ENCODE results near the gene ADAM10. TPM values are rescaled to one million over a fixed set of nuclear protein-coding genes. Genes with fewer than 3 reads are reported as not detected.

ADAM10 gene
- total and polyA plus RNA-seq, 7 donors: 7.9 to 37.9 (median 33.1) TPM

DNA sequence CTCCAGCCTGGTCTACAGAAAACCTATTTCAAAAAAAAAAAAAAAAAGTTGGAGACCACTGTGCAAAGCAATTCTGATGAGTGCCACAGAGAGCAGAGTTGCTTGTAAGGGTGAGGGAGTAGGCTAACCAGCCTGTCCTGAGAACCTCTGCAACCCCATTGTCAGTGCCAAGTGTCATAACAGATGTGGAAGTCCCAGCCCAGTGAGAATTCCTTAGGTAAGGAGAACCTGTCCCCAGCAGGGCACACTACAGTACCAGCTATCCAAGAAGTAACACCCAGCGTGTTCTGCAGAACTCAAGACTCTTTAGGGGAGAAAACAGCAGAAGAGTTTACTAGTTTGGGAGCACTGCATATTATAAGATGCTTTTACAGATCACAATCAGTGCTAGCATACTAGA, 161.4 kb downstream of the ADAM10 start:
- no peak overlapping the region for H3K27ac ChIP-seq
- no peak for DNase-seq
- no peaks in the 10 kb centered on the region for H3K9me3 ChIP-seq
- peak in 3 of 4 donors; percentile 19 to 59 (median 47) for ATAC-seq
- 29 to 55% (median 34%) methylated on average over 1 of the region's 1 CpG for WGBS, 3 donors
- no peak overlapping the region for H3K4me3 ChIP-seq
- no peaks in the 10 kb centered on the region for H3K4me1 ChIP-seq
- TF ChIP-seq, protein P1, sequence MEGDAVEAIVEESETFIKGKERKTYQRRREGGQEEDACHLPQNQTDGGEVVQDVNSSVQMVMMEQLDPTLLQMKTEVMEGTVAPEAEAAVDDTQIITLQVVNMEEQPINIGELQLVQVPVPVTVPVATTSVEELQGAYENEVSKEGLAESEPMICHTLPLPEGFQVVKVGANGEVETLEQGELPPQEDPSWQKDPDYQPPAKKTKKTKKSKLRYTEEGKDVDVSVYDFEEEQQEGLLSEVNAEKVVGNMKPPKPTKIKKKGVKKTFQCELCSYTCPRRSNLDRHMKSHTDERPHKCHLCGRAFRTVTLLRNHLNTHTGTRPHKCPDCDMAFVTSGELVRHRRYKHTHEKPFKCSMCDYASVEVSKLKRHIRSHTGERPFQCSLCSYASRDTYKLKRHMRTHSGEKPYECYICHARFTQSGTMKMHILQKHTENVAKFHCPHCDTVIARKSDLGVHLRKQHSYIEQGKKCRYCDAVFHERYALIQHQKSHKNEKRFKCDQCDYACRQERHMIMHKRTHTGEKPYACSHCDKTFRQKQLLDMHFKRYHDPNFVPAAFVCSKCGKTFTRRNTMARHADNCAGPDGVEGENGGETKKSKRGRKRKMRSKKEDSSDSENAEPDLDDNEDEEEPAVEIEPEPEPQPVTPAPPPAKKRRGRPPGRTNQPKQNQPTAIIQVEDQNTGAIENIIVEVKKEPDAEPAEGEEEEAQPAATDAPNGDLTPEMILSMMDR (IDR thresholded peaks at IDR 0.05): no peak
- peaks cover 0 to 3% (median 0%) of the 10 kb centered on the region in 3 donors for H3K27me3 ChIP-seq (ENCODE audit: insufficient read depth in 3 of 3, low read length in 2 of 3)
- no peaks in the 10 kb centered on the region for H3K36me3 ChIP-seq (ENCODE audit: insufficient read depth in 1 of 2, low read depth in 1 of 2)
- intact Hi-C loops (cut with DNase I): no loop called here

DNA sequence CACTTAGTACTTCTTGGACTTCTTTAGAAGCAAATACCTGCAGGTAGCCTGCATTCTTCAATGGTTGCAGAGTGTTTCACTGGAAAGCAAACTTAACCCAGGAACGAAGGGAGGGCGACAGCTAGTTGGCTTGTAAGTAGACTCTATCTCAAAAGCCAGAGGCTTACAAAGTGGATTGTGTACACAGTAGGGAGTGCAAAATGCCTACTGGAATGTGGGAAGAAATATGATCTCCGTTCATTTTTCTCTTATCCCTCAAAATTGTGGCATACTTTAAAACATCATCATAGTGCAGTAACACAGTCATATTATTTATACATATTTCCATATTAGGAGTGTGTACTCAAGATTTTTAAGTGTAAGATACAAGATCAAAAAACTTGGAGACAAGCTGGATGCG, 162.0 kb downstream of the ADAM10 start:
- intact Hi-C loops (cut with DNase I): no loop called here
- TF ChIP-seq, protein P1 (IDR thresholded peaks at IDR 0.05): no peak
- DNase-seq: no peak
- H3K9me3 ChIP-seq: peaks cover 3% of the 10 kb centered on the region
- H3K36me3 ChIP-seq (ENCODE audit: insufficient read depth in 1 of 2, low read depth in 1 of 2): no peaks in the 10 kb centered on the region
- H3K27me3 ChIP-seq (ENCODE audit: insufficient read depth in 3 of 3, low read length in 2 of 3): peaks cover 0 to 3% (median 0%) of the 10 kb centered on the region in 3 donors
- 85 to 87% (median 85%) methylated on average over 4 of the region's 4 CpGs for WGBS, 3 donors
- no peak overlapping the region for H3K4me3 ChIP-seq
- no peaks in the 10 kb centered on the region for H3K4me1 ChIP-seq
- no peak overlapping the region for H3K27ac ChIP-seq
- ATAC-seq: no peak

DNA sequence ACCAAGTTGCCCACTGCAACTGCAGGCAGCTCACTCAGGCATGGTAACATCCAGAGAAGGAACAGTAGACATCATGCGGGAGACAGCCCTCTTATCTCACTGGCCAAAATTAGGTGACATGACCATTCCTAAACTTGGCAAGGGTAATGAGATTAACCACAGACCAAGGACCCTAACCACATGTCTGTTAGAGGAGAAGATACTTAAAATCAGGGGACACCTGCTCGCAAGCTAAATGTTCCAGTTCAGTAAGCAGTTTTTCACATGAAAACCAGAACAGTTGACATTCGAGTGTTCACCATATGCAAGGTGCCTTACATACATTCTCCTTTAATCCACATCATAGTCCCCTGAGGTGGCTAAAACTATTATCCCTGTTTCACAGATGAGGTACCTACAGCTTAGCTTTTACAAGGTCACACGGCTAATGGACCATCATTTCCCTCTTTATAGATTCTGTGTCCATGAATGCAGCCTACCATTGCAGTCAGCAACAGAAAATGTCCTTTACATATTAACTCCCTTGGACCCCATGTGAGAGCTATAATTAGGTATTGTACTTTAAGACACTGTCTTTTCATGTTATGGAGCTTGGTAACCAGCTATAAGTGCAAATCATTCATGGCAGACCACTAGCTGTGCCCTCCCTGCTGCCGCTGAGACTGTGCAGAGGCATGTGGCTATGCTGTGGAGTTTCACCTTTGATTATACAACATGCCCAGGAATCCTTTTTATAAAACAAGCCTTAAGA, 163.6 kb downstream of the ADAM10 start:
- intact Hi-C loops (cut with DNase I): no loop called here
- H3K4me1 ChIP-seq: no peaks in the 10 kb centered on the region
- no peak overlapping the region for H3K4me3 ChIP-seq
- H3K9me3 ChIP-seq: peaks cover 3% of the 10 kb centered on the region
- no peak for ATAC-seq
- no peak for DNase-seq
- no peaks in the 10 kb centered on the region for H3K36me3 ChIP-seq (ENCODE audit: insufficient read depth in 1 of 2, low read depth in 1 of 2)
- H3K27me3 ChIP-seq (ENCODE audit: insufficient read depth in 3 of 3, low read length in 2 of 3): peaks cover 0 to 3% (median 0%) of the 10 kb centered on the region in 3 donors
- H3K27ac ChIP-seq: no peak overlapping the region
- 91 to 92% (median 91%) methylated on average over 5 of the region's 5 CpGs for WGBS, 3 donors
- TF ChIP-seq, protein P1 (IDR thresholded peaks at IDR 0.05): no peak

DNA sequence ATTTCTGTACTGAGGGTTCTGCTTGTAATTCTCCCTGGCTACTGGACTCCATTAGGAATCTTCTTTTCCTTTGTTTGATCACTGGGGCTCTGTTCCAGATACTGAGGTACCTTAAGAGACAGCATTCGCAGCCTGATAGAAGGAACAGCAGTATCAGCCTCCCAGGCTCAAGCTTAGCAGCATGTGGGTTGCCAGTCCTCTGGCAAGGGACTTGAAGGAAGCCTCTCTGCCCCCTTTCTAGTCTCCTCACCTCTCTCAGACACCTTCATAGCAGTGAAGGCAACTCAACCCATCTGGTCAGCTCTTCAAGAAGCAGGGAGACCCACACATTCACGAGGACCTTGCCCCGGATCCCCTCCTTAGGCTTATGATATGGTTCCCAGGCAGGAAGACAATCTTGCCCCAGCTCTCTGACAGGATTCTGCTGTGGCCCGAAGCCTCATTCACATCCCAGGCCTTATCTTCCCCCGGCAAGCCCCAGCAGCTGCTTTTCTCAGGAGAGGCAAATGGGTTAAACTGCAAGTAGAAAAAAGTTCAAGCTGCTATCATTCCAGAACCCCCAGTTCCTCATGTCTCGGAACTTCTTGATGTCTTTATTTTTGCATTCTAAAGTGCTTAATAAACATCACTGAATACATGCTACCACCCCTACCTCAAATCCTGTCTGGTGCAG, 164.6 kb downstream of the ADAM10 start:
- Histone ChIP-seq H3K36me3 (ENCODE audit: insufficient read depth in 1 of 2, low read depth in 1 of 2) (no peaks in the 10 kb centered on the region), H3K27ac (no peak overlapping the region), H3K4me3 (no peak overlapping the region), H3K9me3 (peaks cover 3% of the 10 kb centered on the region), H3K4me1 (no peaks in the 10 kb centered on the region), H3K27me3 (ENCODE audit: insufficient read depth in 3 of 3, low read length in 2 of 3) (peaks cover 0 to 3% (median 0%) of the 10 kb centered on the region in 3 donors)
- intact Hi-C loops (cut with DNase I): no loop called here
- 73 to 88% (median 87%) methylated on average over 6 of the region's 6 CpGs for WGBS, 3 donors
- TF ChIP-seq, protein P1 (IDR thresholded peaks at IDR 0.05): no peak
- ATAC-seq (no peak), DNase-seq (no peak)
